KMS-11 (cell line): ENCODE results near the gene HOXC4.

Experiments
- H2AFZ ChIP-seq: fragments of 200-600 bp; sonication (generic); 2 replicates; pipeline ENCODE4 v1.6.1; 2016; ENCODE audit warnings: antibody characterized with exemption, mixed run types, low read depth
- H3K27ac ChIP-seq: fragments of 200-600 bp; sonication (generic); 2 replicates; pipeline ENCODE4 v1.6.1; 2016; ENCODE audit warnings: mild to moderate bottlenecking, mixed run types
- H3K27me3 ChIP-seq: fragments of 200-600 bp; sonication (generic); 2 replicates; pipeline ENCODE4 v1.6.1; 2017; ENCODE audit warnings: mild to moderate bottlenecking, low read depth, mixed run types, moderate library complexity; ENCODE audit not compliant: insufficient read depth
- H3K36me3 ChIP-seq: fragments of 200-600 bp; sonication (generic); 2 replicates; pipeline ENCODE4 v1.6.1; 2017; ENCODE audit warnings: mild to moderate bottlenecking, mixed run types; ENCODE audit not compliant: insufficient read depth
- H3K4me1 ChIP-seq: fragments of 200-600 bp; sonication (generic); 2 replicates; pipeline ENCODE4 v1.6.1; 2016; ENCODE audit warnings: mild to moderate bottlenecking, low read depth, mixed run types; ENCODE audit not compliant: poor library complexity, severe bottlenecking
- H3K4me2 ChIP-seq: fragments of 200-600 bp; sonication (generic); 2 replicates; pipeline ENCODE4 v1.7.0; 2016; ENCODE audit warnings: mild to moderate bottlenecking, mixed run types
- H3K4me3 ChIP-seq: fragments of 200-600 bp; sonication (generic); IDR thresholded peaks from 2 replicates; pipeline ENCODE4 v1.6.1; 2017; ENCODE audit warnings: low read depth, low read length, mixed read lengths; ENCODE audit not compliant: insufficient read depth
- H3K79me2 ChIP-seq: fragments of 200-600 bp; sonication (generic); 2 replicates; pipeline ENCODE4 v1.6.1; 2016; ENCODE audit warnings: low read depth, mixed run types; ENCODE audit not compliant: insufficient read depth
- H3K9ac ChIP-seq: fragments of 200-600 bp; sonication (generic); 2 replicates; pipeline ENCODE4 v1.6.1; 2016; ENCODE audit warnings: mild to moderate bottlenecking, mixed run types
- H4K20me1 ChIP-seq: fragments of 200-600 bp; sonication (generic); 2 replicates; pipeline ENCODE4 v1.6.1; 2016; ENCODE audit warnings: mild to moderate bottlenecking, mixed run types; ENCODE audit not compliant: insufficient read depth
- CTCF ChIP-seq: fragments of 200-600 bp; sonication (generic); conservative IDR thresholded peaks from 2 replicates; pipeline ENCODE4 v1.6.1; 2017; ENCODE audit warnings: low read depth, mild to moderate bottlenecking, antibody characterized with exemption, low read length, moderate library complexity, mixed read lengths

The HOXC4 gene

GRCh38 chr12:54021432-54022013 is 32.1 kb upstream of the HOXC4 start:
- Histone ChIP-seq H2AFZ (no peak overlapping the region), H4K20me1 (no peaks in the 10 kb centered on the region), H3K27me3 (peaks cover 87% of the 10 kb centered on the region), H3K27ac (no peak overlapping the region), H3K9ac (no peak overlapping the region), H3K79me2 (no peaks in the 10 kb centered on the region), H3K4me3 (no peak overlapping the region), H3K4me2 (no peak overlapping the region), H3K36me3 (no peaks in the 10 kb centered on the region), H3K4me1 (peaks cover 17% of the 10 kb centered on the region)
- TF ChIP-seq CTCF: peak; percentile 27; the same call in 1 of the 2 replicates

DNA sequence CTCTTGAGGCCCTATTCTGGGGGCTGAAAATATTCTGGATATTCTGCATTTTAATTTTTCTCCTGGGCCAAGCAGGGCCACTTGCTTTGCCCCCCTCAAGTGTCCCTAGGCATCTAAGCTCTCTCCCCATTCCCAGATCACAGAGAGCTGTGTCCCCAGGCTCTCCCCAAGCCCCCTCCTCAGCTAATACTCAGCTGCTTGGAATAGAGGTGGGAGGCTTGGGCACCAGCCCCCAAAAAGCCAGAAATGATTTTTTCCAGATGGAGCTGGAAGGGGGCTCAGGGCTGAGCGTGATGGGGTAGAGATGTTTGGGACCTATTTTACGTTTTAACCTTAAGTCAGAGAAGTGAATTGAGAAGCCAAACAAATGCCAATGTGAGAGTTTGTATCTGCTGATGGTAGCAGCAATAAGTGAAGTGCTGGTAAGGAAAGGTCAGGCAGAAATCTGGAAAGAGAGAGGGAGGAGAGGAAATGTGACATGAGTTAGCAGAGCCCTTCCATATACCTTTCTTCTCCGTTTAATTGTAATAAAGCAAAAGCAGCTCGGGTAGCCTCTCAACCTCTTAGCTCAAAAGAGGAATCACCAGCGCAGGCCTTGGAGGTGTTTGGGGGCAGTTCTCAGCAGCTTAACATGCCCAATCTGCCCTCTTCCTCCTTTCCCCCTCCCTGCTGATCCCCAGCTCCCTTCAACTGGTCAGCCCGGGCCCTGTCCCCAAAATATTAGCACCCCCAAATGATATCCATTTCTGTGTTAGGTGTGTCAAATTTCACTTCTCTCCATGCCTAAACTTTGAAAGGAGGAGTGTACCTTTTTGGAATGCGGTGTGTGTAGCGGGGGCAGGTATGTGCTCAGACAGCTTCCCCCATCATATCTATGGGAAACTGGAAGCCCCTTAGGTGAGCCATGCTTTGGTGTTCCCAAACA is 30.4 kb upstream of the HOXC4 start:
- Histone ChIP-seq H3K4me3 (no peak overlapping the region), H3K27ac (no peak overlapping the region), H3K9ac (no peak overlapping the region), H3K4me1 (peaks cover 2% of the 10 kb centered on the region), H3K27me3 (peaks cover 91% of the 10 kb centered on the region), H3K79me2 (no peaks in the 10 kb centered on the region), H4K20me1 (no peaks in the 10 kb centered on the region), H3K36me3 (no peaks in the 10 kb centered on the region), H2AFZ (no peak overlapping the region), H3K4me2 (no peak overlapping the region)
- no peak for TF ChIP-seq CTCF

- Histone ChIP-seq H2AFZ (no peak overlapping the region), H3K36me3 (no peaks in the 10 kb centered on the region), H3K27me3 (peaks cover 100% of the 10 kb centered on the region), H3K27ac (no peak overlapping the region), H3K9ac (no peak overlapping the region), H4K20me1 (no peaks in the 10 kb centered on the region), H3K4me2 (no peak overlapping the region), H3K79me2 (no peaks in the 10 kb centered on the region), H3K4me3 (no peak overlapping the region), H3K4me1 (no peaks in the 10 kb centered on the region)
- TF ChIP-seq CTCF: no peak
Measured at GRCh38 chr12:54024127-54024526, 29.5 kb upstream of the HOXC4 start.

DNA sequence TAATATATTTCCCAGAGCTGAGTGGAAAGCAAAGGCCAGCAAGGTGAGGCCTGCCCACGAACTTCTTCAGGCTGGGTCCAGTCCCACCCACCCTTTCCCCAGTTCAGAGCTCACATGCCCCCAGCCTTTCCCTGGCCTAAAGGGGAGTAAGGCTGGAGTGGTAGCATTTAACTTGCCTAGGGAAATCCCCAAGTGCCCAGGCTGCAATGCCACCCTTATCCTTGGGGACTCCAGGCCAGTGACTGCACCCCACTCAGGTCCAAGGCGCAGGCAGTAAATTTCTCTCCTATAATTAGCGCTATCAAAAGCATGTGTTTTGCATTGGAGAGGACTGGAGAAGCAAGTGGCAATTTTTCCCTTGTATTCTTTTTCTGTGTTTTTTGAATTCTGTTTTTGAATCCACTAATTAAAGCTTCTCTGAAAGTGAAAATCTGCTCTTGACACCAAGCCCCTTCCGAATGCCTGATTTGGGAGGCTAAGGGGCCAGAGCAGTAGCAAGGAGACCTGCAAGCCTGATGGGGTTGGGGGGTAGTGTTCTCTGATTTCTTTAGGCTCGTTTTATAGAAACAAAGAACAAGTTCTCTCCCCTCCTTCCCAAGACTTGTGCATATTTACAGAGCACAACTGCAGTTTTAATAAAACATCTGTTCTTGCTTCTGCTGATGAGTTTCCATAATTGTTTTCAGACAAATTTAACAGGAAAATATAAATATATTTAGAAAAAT is 28.9 kb upstream of the HOXC4 start:
- Histone ChIP-seq H2AFZ (no peak overlapping the region), H3K4me2 (no peak overlapping the region), H4K20me1 (no peaks in the 10 kb centered on the region), H3K27me3 (peaks cover 99% of the 10 kb centered on the region), H3K79me2 (no peaks in the 10 kb centered on the region), H3K4me3 (no peak overlapping the region), H3K4me1 (no peaks in the 10 kb centered on the region), H3K27ac (no peak overlapping the region), H3K9ac (no peak overlapping the region), H3K36me3 (no peaks in the 10 kb centered on the region)
- no peak for TF ChIP-seq CTCF
